Measurements from ENCODE around the gene ZAP70. TPM values are rescaled to one million over a fixed set of nuclear protein-coding genes. Genes with fewer than 3 reads are reported as not detected.

Gene ZAP70
- total and polyA plus RNA-seq, 8 donors, result 1.1 to 78.2 (median 4.1) TPM

- Histone ChIP-seq H3K27ac (no peak overlapping the region), H3K36me3 (peaks cover 0 to 59% (median 55%) of the 10 kb centered on the region in 4 donors), H3K4me1 (no peaks in the 10 kb centered on the region), H3K27me3 (no peaks in the 10 kb centered on the region), H3K4me3 (no peak overlapping the region), H3K9me3 (no peaks in the 10 kb centered on the region)
- no peak for TF ChIP-seq EP300 (IDR thresholded peaks at IDR 0.05)
- no peak for TF ChIP-seq POLR2A (IDR thresholded peaks at IDR 0.05)
- no peak for TF ChIP-seq CTCF (IDR thresholded peaks at IDR 0.05)
- no peak for TF ChIP-seq POLR2AphosphoS5 (IDR thresholded peaks at IDR 0.05)
- intact Hi-C loops (cut with DNase I; ENCODE audit: low total_unique reads), result no loop called here
- DNase-seq, result no peak
These were observed 71.6 kb downstream of the ZAP70 start for GRCh38 chr2:97784953-97785352.

GRCh38 chr2:97785818-97786217, 72.4 kb downstream of the ZAP70 start:
- no peak for TF ChIP-seq POLR2AphosphoS5 (IDR thresholded peaks at IDR 0.05)
- TF ChIP-seq POLR2A (IDR thresholded peaks at IDR 0.05), result no peak
- no peak for TF ChIP-seq EP300 (IDR thresholded peaks at IDR 0.05)
- no peak for TF ChIP-seq CTCF (IDR thresholded peaks at IDR 0.05)
- Histone ChIP-seq H3K4me3 (no peak overlapping the region), H3K27me3 (no peaks in the 10 kb centered on the region), H3K36me3 (peaks cover 0 to 62% (median 59%) of the 10 kb centered on the region in 4 donors), H3K4me1 (no peaks in the 10 kb centered on the region), H3K9me3 (no peaks in the 10 kb centered on the region), H3K27ac (no peak overlapping the region)
- WGBS, 5 donors, result 93 to 98% (median 96%) methylated on average over 2 of the region's 2 CpGs
- DNase-seq, result no peak
- intact Hi-C loops (cut with DNase I; ENCODE audit: low total_unique reads), result no loop called here

- Histone ChIP-seq H3K27me3 (no peaks in the 10 kb centered on the region), H3K36me3 (peaks cover 15 to 85% (median 81%) of the 10 kb centered on the region in 4 donors), H3K4me1 (no peaks in the 10 kb centered on the region), H3K27ac (no peak overlapping the region), H3K9me3 (no peaks in the 10 kb centered on the region), H3K4me3 (no peak overlapping the region)
- 90 to 96% (median 94%) methylated on average over 7 of the region's 7 CpGs for WGBS, 5 donors
- no peak for DNase-seq
- intact Hi-C loops (cut with DNase I; ENCODE audit: low total_unique reads), result no loop called here
- TF ChIP-seq POLR2A (IDR thresholded peaks at IDR 0.05) (no peak), EP300 (IDR thresholded peaks at IDR 0.05) (no peak), POLR2AphosphoS5 (IDR thresholded peaks at IDR 0.05) (no peak), CTCF (IDR thresholded peaks at IDR 0.05) (no peak)
These were observed 75.7 kb downstream of the ZAP70 start for GRCh38 chr2:97788986-97789644.

Small RNA genes within 50 kb of the gene (small RNA-seq; reads per million reads assigned to genes)
- gene RNU4-8P, result 0 to 0.20 (median 0) reads per million in 4 donors

Other genes with a start within 250 kb of the ZAP70 start
- 100 to 1,000 TPM in 2 of 5 donors, 10 to 100 TPM in 3; 32.2 to 188 (median 91.4) TPM for gene ANKRD36B, start 123.7 kb upstream of the ZAP70 start, total RNA-seq
- 1 to 10 TPM; 8.7 to 8.9 (median 8.9) TPM for gene ANKRD36B, start 123.7 kb upstream of the ZAP70 start, polyA plus RNA-seq
- gene COX5B, start 67.5 kb upstream of the ZAP70 start, total RNA-seq, result 100 to 1,000 TPM; 370 to 935 (median 470) TPM
- gene COX5B, start 67.5 kb upstream of the ZAP70 start, polyA plus RNA-seq, result 100 to 1,000 TPM; 543 to 718 (median 600) TPM
- gene ACTR1B, start 49.5 kb upstream of the ZAP70 start, total RNA-seq, result 10 to 100 TPM; 47.5 to 92.1 (median 53.4) TPM
- 10 to 100 TPM; 56.2 to 60.3 (median 57.3) TPM for gene ACTR1B, start 49.5 kb upstream of the ZAP70 start, polyA plus RNA-seq
- gene C2orf92, start 43.9 kb upstream of the ZAP70 start, total RNA-seq, result 10 to 100 TPM in 2 of 5 donors, 1 to 10 TPM in 1, not detected in 2; 2.3 to 35.3 (median 15.2) TPM
- gene C2orf92, start 43.9 kb upstream of the ZAP70 start, polyA plus RNA-seq, result 1 to 10 TPM; 3.1 to 7.8 (median 4.2) TPM